DMS53 treated with DMSO at 0.1 percent for 48 hours (cell line): ENCODE measurements around the gene TM9SF1.
A peak's percentile ranks its signal among the peaks of the same experiment; 100 is the strongest.

Experiments
- DNase-seq: peaks from one replicate; lab custom pipeline; 2025; ENCODE audit not compliant: unreplicated experiment; lab: John Stamatoyannopoulos, UW

Gene TM9SF1

DNA sequence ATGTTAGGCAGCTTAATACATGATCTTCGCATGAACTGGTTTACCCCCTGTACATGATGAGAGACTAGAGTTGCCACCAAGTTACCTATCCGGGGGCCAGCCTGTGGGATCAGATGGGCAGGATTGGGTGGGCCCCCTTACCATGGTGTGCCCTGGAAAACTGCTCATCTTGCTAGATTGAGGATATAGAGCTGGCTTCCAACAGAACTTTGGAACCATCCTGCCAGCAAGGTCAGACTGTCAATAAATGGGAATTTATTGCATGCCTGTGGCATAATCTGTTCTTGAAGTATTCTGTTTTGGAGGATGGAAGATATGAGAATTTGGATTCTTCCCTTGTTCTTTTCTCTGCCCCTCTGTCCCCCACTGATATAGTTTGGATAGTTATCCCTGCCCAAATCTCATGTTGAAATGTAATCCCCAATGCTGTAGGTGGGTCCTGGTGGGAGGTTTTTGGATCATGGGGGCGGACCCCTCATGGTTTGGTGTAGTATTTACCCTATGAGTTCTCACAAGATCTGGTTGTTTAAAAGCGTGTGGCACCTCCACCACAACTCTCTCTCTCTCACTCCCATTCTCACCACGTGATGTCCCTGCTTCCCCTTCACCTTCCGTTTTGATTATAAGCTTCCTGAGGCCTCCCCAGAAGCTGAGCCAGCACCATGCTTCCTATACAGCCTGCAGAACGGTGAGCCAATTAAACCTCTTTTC, 3.7 kb upstream of the TM9SF1 start:
- no peak for DNase-seq

- no peak for DNase-seq
Observed at GRCh38 chr14:24197056-24197450, 1.8 kb upstream of the TM9SF1 start.

- DNase-seq: no peak
Observed at GRCh38 chr14:24196071-24197055, 1.1 kb upstream of the TM9SF1 start.

DNA sequence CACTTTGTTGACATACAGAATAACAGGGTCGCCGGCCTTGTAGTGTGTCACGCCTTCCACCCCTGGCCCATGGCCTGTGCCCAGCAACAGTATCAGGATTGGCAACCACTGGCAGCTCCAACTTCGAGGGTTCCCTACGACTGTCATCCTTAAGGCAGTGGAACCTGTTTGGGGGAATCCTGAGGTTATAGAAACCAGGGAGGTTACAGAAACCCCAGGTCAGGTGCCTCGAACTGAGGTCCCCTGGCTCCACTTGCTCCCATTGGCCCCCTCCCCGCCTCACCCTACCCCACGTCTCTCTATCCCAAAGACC, 412 bp downstream of the TM9SF1 start:
- no peak for DNase-seq

GRCh38 chr14:24194186-24194872, 912 bp downstream of the TM9SF1 start:
- no peak for DNase-seq

- no peak for DNase-seq
Observed at GRCh38 chr14:24192933-24193332, 2.3 kb downstream of the TM9SF1 start.

- DNase-seq: no peak
Observed at GRCh38 chr14:24190416-24190815, 4.8 kb downstream of the TM9SF1 start.

GRCh38 chr14:24189460-24189859, 5.8 kb downstream of the TM9SF1 start:
- DNase-seq: no peak

GRCh38 chr14:24189059-24189375, 6.2 kb downstream of the TM9SF1 start:
- DNase-seq: no peak

GRCh38 chr14:24188251-24189058, 6.8 kb downstream of the TM9SF1 start, which contains the start of gene IPO4:
TSS of gene IPO4 (minus strand) at chr14:24188816. CDS start at chr14:24188787, 29 bp downstream.
- peak; percentile 87 for DNase-seq

GRCh38 chr14:24187539-24187915, 7.7 kb downstream of the TM9SF1 start:
- DNase-seq: no peak

- no peak for DNase-seq
Observed at GRCh38 chr14:24186831-24187538, 8.3 kb downstream of the TM9SF1 start.

- no peak for DNase-seq
Observed at GRCh38 chr14:24185741-24186140, 9.5 kb downstream of the TM9SF1 start.

GRCh38 chr14:24185026-24185425, 10.2 kb downstream of the TM9SF1 start:
- no peak for DNase-seq

GRCh38 chr14:24184104-24184970, 10.9 kb downstream of the TM9SF1 start:
- DNase-seq: no peak

DNA sequence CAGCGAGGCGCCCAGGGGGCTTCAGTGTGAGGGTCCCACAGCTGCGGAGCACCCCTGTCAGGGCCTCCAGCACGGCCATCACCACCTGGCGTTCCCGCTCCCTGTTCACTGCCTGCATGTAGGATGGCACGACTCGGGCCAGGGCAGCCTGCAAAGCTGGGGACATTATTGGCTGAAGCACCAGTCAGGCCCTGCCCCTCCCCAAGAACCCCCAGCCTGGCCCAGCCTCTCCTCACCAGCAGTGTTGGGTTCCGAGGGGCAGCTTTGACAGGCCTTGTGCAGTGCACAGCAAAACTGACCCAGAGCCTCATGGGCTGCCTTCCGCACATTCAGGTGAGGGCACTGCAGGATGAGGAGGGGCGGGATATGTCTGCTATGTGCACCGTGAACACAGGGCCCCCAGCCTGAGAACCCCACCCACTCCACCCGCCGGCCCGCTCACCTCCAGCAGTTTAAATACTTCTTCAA, 12.2 kb downstream of the TM9SF1 start:
- DNase-seq: no peak

DNA sequence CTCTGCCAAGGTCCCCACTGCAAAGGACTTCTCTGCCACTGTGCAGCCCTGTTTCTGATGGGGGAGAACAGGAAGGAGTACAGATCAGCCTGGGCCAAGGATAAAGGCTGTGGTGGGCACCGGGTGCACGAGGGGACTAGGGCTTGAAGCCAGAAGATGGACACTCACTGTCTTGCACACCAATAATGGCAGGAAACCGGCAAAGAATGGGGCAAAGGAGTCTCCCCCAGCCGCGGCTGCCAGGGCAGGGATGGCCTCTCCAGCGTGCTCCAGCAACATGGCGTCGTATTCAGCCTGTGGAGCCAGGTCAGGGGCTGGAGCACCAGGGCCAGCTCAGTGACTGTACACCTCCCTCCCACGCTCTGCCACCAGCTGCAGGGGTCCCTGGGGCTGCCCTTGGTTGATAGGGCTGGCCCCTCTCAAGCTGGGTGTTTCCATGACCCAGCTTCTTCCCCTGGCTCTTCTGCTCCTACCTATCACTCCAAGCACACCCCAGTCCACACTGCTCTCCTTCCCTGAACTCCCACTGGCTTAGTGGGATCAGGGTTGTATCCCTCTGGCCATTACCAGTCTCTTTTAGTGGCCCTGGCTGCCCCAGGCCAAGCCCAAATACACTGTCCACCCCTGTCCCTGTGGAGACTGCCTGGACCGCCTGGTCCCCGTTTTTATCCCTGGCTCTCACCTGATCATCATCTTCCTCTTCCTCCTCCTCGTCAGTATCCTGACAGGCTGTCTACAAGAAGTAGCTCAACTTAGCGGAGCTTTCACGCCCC, 12.9 kb downstream of the TM9SF1 start:
- no peak for DNase-seq

GRCh38 chr14:24181371-24182077, 13.7 kb downstream of the TM9SF1 start:
- no peak for DNase-seq
